NAMALWA (cell line): ENCODE measurements around the gene CASP5.

Source experiments
- DNase-seq: peaks from one replicate; pipeline ENCODE4 v3.0.0-alpha.2; 2015; ENCODE audit warnings: low spot score

CASP5 gene

DNA sequence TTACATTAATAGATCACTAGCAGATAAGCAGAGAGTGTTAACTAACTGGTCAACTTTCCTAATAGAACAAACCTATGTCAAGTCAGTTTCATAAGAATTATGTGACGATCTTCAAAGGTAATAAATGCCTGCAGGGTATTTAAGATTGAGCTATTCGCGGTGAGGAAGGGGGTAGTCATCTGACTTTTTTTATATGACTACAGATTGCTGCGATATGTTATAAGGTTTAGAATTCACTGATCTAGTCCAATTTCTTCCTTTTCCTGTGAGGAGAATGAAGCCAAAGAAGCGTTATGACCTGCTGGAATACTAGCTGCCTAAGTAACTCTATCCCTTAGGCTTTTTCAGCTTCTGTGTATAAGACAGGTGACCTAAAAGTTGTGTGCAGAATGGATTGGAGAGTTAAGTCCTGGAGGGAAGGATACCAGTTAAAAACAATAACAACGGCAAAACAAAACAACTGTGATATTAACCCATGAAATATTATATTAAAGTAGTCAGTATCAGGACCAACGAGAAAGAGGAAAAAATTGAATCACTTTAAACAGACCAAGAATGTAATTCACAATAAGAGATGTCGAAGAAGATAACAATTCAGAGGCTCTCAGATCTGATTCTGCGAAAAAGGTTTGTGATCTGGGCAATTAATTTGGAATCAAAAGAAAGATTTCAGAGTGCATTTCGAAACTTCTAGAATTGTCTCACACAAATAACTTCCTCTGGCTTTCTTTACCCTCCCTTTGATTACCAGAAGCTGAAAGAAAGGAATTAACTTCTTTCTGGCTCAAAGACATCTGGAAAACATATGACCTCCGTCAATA lies 55.2 kb downstream of the CASP5 start:
- DNase-seq: no peak

GRCh38 chr11:104965735-104966134 lies 57.2 kb downstream of the CASP5 start:
- no peak for DNase-seq

DNA sequence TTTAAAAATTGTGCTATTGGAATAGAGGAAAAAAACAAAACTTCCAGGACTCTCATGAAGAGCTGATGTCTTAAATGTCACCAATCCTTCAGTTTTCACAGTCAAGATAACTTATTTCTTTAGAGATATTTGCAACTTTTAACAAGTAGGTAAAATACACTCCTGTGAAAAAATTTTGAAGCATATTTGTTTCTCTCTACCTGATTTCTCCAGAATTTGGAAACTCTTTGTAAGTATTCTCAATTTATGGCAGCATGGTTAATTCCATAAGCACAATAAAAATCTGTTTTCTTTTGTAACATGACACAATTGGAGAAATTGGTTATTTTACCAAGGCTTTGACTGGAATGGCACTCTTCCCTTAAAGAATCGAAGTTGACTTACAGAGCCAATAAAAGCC lies 58.7 kb downstream of the CASP5 start:
- DNase-seq: no peak

GRCh38 chr11:104962852-104963251 lies 60.1 kb downstream of the CASP5 start:
- DNase-seq: no peak

GRCh38 chr11:104957280-104957679 lies 65.7 kb downstream of the CASP5 start:
- DNase-seq: no peak

DNA sequence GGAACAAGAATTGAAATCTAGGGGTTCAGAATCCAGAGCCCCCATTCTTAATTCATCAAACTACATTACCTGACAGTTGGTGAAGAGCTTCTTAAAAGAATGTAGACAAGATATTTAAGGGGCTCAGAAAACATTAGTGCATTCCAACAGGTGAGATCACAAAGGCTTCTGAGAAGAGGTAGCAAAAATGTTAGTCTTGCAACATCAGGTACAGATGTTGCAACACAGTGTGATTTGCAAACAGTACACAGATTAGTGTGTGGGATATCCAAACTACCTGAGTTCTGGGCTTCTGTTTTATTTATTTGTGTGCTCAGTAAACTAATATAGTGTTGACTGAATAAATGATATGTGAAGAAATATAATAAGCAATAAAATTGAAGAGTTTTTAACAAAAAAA lies 66.4 kb downstream of the CASP5 start:
- DNase-seq: no peak

DNA sequence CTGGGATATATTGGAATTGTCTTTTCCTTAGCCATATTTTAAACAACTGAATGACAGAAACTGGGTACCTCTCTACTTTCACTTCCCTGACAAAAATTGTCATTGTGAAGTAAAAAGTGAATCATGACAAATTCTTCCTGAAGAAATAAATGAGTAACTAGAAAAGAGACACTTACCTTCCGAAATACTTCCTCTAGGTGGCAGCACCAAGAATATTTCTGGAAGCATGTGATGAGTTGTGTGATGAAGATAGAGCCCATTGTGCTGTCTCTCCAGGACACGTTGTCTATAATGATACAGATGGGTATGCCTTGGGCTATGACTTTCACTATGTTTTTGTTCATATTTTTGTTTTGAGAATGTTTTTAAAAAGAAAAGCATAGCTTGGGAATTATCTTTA lies 76.1 kb downstream of the CASP5 start:
- DNase-seq: peak; percentile 78
